Activated CD8-positive, alpha-beta memory T cell treated with anti-CD3 and anti-CD28 coated beads for 48 hours (primary cell): Measurements from ENCODE around the gene SMU1.

ENCODE experiments used
- DNase-seq, 3 experiments: peaks; one replicate each; pipeline ENCODE4 v3.0.0-alpha.2; 2020; ENCODE audit warnings: low read depth in 2 of 3, low spot score in 2 of 3

SMU1 gene

DNA sequence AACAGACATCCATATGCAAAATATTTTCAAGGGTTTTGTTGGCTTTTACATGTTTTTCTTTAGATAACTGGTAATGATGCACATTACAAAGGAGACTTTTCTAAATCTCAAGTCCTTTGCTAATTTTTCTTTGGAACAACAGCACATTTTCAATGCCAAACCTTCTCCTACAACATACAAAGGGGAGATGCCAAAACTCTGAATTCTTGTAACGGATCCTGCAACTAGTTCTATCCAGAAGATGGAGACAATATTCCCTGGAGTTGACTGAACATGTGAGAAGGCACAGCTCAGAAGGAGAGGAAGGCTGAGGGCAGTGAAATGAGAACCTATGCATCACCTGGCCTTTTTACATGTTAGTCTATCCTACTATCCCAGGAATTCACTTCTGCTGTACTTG is 30.4 kb downstream of the SMU1 start:
- no peak for DNase-seq

DNA sequence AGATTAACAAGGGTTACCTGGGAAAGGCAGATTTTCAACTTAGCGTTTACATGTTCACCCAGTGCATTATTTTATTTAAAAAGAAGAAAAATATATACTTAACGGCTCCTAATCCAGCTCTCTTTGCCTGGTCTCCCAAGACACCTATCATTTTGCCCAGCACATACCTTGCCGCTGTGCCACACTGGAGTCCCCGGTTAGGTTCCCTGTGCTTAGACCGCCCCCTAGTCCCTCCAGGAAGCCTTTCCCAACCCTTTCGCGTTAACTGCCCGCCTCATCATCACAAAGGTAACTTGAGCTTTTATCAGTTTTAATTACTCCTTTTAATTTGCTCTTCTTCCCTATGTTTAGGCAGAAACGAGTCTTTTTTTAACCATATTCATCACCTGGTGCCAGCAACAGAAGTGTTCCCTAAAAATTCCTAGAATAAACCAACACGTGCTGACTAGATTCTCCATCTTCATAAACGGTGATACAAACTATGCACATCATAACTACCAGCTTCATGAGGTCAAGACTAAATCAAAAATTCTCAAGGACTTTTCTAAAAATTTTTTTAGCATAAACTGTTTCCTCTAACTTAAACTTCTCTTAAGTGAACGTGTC is 31.7 kb downstream of the SMU1 start:
- no peak for DNase-seq

DNA sequence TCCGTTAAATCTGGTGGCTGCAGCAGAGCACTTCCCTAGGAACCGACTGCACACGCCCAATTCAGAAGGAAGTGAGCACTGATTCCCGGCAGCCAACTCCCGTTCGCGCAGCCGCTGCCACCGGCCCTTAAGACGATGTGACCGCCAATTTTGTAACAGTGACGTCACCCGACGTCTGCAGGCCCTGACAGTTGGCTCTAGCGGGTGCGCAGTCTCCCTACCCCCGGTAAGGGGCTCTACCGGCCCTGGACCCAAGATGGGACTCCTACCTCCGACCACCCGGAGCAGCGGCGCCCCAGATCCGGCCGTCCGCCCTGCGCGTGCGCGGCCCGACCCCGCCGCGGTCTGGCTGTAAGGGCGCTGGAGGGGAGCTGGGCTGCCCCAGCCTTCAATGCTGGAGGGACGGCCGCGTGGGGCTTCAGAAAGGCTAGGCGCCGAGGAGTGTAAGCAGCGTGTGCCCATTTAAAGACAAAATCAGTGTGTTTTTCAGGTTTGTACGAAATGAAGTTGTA is 32.3 kb downstream of the SMU1 start:
- peak; percentile 33 to 44 (median 36) for DNase-seq

DNA sequence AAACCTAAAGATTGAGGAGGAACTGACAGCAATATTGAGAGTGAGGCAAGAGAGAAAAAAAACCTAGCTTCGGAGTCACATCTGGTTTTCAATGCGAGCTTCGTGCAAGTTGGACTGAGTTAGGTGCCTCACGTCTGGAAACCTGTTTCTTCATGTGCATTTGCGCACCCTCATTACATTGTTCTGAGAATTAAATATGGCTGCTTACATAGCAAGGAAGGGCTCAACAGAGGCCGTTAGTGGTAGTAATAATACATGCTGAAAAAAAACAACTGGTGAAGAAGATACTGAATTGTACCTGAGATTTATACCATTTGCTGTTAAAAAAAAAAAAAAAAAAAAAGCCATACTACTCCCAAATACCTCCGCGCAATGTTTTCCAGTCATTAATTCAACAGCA is 32.8 kb downstream of the SMU1 start:
- DNase-seq: no peak

DNA sequence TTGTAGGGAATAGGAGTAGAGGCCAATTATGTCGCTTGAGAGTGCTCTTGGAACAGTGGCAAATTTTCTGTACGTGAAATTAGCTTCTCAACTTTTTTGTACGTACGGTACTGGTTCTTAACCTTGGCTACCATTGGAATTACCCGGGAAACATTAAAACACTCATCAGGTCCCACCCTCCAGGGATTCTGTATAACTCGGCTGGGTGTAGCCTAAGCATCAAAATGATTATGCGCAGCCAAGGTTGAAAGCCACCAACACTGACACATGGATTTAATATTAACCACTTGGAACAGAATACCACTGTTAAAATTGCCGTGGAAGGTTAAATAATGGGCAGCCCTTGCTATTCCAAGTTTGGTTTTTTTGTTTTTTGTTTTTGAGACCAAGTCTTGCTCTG is 34.0 kb downstream of the SMU1 start:
- no peak for DNase-seq

DNA sequence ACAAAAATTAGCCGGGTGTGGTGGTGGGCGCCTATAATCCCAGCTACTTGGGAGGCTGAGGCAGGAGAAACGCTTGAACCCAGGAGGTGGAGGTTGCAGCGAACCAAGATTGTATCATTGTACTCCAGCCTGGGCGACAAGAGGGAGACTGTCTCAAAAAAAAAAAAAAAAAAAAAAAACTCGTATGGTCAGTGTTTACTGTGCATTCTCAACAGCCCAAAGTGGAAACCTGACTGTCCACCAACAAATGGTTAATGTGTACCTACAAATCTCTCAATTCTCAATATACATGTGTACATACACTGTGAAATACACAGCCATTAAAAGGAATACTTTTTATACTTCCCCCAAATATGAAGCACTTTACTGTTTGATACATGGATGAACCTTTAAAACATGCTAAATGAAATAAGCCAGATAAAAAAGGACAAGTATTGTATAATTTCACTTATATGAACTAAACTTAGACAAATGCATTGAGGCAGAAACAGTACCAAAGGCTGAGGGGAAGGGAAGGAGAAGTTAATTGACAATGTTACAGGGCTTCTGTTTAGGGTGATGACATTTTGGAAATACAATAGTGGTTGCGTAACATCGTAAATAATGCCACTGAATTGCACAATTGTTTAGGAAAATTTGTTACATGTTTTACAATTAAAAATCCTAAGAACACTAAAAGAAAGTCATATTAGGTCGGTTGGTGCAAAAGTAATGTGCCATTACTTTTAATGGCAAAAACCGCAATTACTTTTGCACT is 34.9 kb downstream of the SMU1 start:
- DNase-seq: no peak

DNA sequence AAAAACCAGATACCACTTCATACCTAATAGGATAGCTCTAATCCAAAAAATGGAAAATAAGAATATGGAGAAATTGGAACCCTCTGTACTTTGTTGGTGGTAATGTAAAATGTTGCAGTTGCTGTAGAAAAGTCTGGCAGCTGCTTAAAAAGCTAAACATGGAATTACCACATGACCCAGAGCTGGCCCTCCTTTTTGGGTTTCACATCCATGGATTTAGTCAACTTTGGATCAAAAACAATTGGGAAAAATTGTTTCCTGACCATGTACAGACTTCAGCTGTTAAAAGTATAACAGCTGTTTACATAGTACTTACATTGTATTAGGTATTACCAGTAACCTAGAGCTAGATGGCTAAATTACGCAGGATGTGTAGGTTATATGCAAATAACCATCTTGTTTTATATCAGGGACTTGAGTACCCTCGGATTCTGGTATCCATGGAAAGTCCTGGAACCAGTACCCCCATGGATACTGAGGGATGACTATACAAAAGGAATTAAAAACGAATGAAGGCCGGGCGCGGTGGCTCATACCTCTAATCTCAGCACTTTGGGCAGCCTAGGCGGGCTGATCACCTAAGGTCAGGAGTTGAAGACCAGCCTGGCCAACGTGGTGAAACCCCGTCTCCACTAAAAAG is 35.6 kb downstream of the SMU1 start:
- DNase-seq: no peak

DNA sequence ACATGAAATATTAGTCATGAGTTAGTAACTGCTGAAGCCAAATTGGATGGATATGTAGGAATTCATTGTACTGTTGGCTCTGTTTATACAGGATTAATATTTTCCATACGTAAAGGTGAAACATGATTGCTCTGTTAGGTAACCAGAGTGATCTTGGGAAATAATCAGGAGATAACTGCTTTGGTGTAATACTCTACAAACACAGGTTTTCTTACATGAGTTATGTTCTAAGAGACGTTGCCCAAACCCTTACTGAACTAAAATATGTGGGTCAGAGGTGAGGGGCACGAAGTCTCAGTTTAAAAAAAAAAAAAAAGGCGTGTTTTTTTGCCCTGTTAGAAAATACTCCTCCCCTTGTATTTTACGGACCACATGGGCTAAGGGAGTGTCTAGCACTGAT is 43.6 kb downstream of the SMU1 start:
- no peak for DNase-seq

DNA sequence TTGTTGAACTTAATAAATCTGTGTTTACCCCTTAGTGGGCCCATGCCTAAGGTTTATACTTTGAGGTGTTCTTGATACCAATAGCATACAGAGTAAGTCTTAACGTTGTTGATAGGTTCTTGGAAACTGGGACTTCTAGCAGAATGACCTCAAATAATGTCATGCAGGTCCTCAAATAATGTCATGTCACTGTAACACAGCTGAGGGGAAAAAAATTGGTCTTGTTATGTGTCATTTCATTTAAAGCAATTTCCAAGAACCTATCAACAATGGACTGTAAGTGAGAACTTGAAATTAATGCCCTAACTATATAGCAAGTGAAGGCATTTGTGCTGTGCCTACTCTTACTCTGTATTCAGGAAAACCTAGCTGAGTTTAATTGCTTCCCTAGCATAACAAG is 44.2 kb downstream of the SMU1 start:
- DNase-seq: no peak

DNA sequence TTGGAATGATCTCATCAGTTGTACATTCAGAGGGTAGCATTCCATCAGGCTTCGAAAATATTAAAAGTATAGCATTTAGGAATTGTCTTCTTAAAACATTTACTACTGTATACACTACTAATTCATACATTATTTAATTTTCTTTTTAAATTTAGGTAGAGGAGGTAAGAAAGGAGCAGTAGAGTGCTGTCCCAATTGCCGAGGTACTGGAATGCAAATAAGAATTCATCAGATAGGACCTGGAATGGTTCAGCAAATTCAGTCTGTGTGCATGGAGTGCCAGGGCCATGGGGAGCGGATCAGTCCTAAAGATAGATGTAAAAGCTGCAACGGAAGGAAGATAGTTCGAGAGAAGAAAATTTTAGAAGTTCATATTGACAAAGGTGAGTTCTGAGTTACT is 46.2 kb downstream of the SMU1 start:
- no peak for DNase-seq

DNA sequence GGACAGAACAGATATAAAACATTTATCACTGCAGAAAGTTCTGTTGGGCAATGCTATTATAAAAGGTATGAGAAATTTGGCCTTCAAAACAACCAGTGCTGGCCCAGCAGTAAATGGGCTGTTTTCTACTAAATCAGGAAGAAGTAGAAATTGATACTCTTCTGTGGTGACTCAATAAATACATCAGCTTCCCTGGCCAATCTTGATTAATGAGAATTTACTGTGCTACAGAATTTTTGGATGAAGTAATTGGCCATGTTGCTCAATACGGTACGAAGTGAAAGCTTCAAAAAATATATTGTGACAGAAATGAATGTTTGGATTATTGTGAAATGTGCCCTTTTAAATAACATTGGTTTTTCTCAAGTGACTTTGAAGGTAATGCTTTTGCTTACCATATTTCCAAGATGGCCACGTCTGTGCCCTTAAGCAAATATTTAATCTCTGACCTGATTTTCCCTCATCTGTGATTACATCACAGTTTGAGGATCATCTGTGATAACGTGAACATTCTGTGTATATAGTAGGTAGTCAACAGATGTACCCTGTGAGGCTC is 47.2 kb downstream of the SMU1 start:
- DNase-seq: no peak

DNA sequence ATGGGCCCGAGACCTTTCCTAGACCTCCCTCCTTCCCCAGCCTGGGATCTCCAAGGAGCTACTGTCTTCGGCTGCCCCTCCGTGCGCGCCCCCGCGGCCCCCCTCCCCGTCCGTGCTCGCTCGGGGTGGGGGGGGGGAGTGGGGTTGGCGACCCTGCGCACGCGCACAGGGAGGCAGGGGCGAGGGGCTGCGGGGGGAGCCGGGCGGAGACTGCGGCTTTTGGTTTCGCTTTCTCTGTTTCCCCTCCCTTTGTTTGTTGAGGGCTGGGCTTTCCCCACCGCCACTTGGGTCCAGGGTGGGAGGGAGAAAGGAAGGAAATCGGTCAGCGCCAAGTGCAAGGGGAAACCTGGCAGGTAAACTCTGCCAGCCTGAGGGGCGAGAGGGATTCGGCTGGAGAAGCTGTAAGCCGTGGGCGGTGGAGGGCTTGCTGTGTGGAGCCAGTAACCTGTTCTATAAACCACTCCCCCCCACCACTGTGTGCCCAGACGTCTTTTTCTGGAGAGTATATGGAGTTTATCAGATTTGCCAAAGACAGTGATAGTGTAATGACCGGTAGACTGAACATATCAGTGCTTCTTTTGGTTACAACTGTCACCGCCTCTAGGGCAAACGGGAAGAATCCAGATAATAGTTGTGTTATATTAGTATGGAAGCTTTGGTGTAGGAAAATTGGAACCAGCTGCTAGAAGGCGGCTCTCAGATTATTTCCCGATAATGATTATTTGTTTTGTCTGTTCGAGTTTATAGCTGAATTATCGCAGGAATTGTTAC is 50.7 kb downstream of the SMU1 start:
- peak; percentile 56 to 71 (median 62) for DNase-seq

DNA sequence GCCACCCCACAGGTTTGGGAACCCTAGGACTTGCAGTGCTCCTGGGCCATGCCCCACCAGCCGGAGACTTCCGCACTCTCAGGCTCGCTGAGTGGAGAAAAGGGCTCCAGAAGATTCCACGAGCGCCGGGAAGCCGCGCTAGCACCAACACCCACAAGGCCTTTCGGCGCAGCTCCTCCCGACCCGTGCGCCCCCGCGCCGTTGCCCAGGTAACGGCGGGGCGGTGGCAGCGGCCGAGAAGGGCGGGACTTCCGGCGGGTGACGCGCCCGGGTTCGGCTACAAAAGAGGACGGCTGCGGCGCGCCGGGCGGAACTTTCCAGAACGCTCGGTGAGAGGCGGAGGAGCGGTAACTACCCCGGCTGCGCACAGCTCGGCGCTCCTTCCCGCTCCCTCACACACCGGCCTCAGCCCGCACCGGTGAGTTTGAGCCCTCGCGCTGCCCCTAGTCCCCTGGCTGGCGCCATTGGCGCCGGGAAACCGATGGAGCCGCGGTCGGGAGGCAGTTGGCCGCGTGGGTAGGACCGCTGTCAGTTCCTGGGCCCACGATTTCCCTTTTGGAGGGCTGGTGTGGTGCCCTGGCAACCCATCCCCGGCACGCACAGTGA is 51.4 kb downstream of the SMU1 start, which contains the start of gene DNAJA1:
Gene DNAJA1, plus strand, starts transcription at position 308 of the 606 bp plus-strand sequence. CDS start 1,212 bp downstream, outside the sequence.
- peak; percentile 95 to 98 (median 96) for DNase-seq

DNA sequence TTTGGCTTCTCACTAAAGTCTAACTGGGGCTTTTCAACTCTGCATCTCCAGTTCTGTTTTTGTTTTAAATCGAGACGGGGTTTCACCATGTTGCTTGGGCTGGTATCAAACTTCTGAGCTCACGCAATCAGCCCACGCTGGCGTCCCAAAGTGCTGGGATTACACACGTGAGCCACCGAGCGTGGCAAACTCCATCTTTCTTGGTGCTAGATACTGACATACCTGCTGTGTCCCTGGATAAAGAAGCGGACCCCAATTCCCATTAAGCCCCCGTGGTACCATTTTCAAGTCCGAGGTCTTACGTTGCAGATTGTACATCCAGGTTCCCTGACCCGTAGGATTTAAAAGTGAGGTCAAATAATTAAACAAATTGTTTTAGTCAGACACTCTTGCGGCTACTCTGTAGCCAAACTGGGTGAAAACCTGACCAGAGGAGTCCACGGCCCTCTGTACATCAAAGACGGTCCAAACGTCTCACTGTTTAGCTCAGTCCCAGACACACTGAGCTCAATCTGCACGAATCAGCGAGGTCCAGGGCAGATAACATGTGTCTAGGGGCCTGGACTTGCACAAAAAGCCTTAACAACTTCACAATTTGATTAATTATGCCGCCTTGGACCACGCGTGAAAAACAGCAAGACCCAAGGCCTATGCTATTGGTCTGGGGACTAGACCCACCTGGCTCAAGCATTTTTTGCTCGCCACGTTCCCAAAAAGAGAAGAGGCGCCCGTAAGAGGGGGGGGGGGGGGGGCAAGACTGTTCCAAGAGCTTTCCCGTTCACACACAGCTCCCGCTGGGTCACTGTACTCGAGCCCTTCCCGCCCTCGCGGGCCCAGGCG is 52.1 kb downstream of the SMU1 start:
- no peak for DNase-seq

DNA sequence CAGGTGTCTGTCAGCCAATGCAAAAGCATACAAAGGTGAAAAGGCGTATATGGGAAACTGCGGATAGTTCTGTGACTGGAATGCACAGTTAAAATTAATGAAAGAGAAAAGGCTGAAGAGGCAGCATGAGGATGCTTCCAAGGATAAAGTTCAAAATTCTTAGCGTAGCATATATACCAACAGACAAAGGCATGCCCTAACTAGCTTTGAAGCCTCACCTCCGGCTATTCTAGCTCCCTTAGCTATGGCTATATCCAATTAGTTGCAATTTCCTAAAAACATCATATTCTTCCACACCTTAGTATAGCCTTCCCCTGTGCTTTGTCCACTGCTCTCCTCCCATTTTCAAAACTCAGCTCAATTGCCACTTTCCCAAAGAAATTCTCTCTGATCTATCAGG is 52.8 kb downstream of the SMU1 start:
- DNase-seq: no peak

DNA sequence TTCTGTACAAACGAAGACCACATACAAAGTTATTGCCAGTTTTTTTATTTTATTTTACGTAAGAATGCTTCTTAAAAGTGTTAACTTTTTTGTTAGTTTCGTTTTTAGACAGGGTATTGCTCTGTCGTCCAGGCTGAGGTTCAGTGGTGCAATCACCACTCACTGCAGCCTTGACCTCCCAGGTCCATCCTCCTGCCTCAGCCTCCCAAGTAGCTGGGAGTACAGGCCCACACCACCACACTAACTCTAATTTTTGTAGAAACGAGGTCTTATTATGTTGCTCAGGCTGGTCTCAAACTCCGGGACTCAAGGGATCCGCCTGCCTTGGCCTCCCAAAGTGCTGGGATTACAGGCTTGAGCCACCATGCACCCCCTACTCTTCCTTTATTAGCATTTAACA is 53.7 kb downstream of the SMU1 start:
- no peak for DNase-seq

DNA sequence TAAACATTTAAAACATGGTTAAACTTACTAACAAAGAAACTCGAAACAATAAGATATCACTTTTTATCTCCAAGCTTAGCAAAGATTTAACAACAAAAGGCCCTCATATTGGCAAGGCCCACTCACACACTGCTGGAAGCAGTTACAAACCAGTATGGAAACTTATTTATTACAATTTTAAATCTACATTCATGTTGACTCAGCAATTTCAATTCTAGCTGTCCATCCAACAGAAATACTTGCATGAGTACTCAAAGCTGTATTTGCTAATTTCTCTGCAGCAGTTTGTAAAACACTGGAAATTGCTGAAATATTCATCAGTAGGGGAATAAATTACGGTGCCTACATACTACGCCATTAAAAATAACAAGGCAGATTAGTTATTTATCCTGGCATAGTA is 54.2 kb downstream of the SMU1 start:
- DNase-seq: no peak

DNA sequence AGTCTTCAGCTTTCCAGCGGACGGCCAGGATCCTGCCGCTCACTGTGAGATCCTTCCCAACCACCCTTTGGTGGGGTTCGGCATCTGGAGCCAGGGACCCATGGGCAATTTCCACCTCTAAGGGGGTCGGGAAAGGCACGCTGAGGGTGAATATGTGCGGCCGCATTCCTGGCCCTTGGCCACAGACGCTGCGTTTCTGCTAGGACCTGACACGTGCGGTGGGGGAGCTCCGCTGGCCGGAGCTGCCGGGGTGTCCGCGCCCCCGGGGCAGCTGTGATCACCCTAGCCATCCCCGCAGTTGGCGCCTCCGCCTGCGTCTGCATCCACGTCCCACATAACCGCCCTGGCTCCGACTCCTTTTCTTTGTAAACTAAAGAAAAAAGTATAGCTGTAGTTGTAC is 56.7 kb downstream of the SMU1 start:
- no peak for DNase-seq

DNA sequence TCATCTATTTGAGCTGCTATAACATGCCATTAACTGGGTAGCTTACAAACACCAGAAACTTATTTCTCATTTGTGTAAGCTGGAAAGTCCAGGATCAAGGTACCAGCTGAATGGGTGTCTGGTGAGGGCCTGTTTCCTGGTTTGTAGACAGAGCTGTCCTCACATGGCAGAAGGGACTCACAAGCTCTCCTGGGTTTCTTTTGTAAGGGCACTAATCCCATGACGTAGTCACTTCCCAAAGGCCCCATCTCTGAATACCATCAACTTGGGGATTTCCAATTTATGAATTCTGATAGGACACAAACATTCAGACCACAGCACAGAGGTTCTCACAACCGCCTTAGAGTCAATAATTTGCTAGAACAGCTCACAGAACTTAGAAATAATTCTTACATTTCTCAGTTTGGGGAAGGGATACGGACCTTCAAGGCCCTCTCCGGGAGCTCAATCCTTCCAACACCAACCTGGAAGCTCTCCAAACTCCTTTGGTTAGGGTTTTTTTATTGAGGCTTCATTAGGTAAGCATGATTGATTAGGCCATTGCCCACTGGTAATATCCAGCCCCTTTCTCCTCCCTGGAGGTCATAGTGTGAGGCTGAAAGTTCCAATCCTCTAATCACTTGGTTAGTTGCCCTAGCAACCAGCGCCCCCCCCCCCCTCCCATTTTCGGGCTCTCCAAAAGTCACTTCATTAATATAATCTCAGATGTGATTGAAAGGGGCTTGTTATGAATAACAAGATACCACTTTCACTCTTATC is 59.0 kb downstream of the SMU1 start:
- no peak for DNase-seq
